H1 (cell line): Measurements from ENCODE around the gene CAPN13. TPM values are rescaled to one million over a fixed set of nuclear protein-coding genes. Genes with fewer than 3 reads are reported as not detected.

Source experiments
- CTCF ChIA-PET: fragments of 300-600 bp; sonication (Branson Sonifier 250); formaldehyde crosslinking; loops from one replicate; lab custom pipeline; 2021; ENCODE audit not compliant: partially characterized antibody; lab: Charles Lee
- POLR2A ChIA-PET: fragments of 300-600 bp; sonication (Branson Sonifier 250); formaldehyde crosslinking; loops from one replicate; lab custom pipeline; 2021; ENCODE audit warnings: inconsistent platforms; ENCODE audit not compliant: partially characterized antibody; lab: Charles Lee
- DNase-seq, 2 experiments: peaks; one replicate each; pipeline versions ENCODE4 v3.0.0 to v3.0.0-alpha.2; 2010 to 2022; ENCODE audit warnings: low spot score in 2 of 2, low read depth in 1 of 2, mixed read lengths in 1 of 2
- FAIRE-seq: peaks from 2 replicates; lab custom pipeline; 2011; peaks lifted over from hg19 to GRCh38; lab: Jason Lieb, UNC
- H2AFZ ChIP-seq: 2 replicates; pipeline ENCODE4 v1.8.1; 2012; ENCODE audit warnings: low read length, inconsistent platforms
- H2AK5ac ChIP-seq: 2 replicates; pipeline ENCODE4 v1.6.1; 2013; ENCODE audit warnings: low read depth, low read length
- H2BK120ac ChIP-seq: replicated peaks from 2 replicates; pipeline ENCODE3; 2013; ENCODE audit warnings: low read depth, low read length, inconsistent platforms
- H2BK12ac ChIP-seq: 2 replicates; pipeline ENCODE4 v1.6.1; 2013; ENCODE audit warnings: low read depth, low read length
- H2BK15ac ChIP-seq: 2 replicates; pipeline ENCODE4 v1.6.1; 2013; ENCODE audit warnings: low read length
- H2BK20ac ChIP-seq: 2 replicates; pipeline ENCODE4 v1.6.1; 2013; ENCODE audit warnings: low read length
- H2BK5ac ChIP-seq: 2 replicates; pipeline ENCODE4 v1.6.1; 2013; ENCODE audit warnings: low read depth, low read length
- H3K14ac ChIP-seq: 2 replicates; pipeline ENCODE4 v1.6.1; 2013; ENCODE audit warnings: inconsistent platforms; ENCODE audit not compliant: insufficient read length
- H3K18ac ChIP-seq: 2 replicates; pipeline ENCODE4 v1.6.1; 2013; ENCODE audit warnings: low read length; ENCODE audit errors: extremely low read depth
- H3K23ac ChIP-seq: 2 replicates; pipeline ENCODE4 v1.6.1; 2013; ENCODE audit warnings: inconsistent platforms; ENCODE audit not compliant: insufficient read length
- H3K23me2 ChIP-seq: 2 replicates; pipeline ENCODE4 v1.6.1; 2013; ENCODE audit warnings: low read depth, low read length
- H3K27ac ChIP-seq: 2 replicates; pipeline ENCODE4 v1.6.1; 2011; ENCODE audit warnings: low read depth, low read length, inconsistent platforms
- H3K27me3 ChIP-seq, 4 experiments: replicated peaks in 1 of 4; 1 replicate in 1 of 4; 2 replicates in 3 of 4; pipeline versions ENCODE4 v1.6.1 to v1.8.1; 2011 to 2013; ENCODE audit warnings: low read length in 3 of 4, mild to moderate bottlenecking in 3 of 4, inconsistent platforms in 2 of 4, mixed read lengths in 2 of 4, moderate library complexity in 1 of 4; ENCODE audit not compliant: control insufficient read depth in 3 of 4, insufficient read depth in 3 of 4; ENCODE audit errors: extremely low read depth in 1 of 4
- H3K36me3 ChIP-seq, 4 experiments: 2 replicates each; pipeline versions ENCODE4 v1.6.1 to v1.8.1; 2011 to 2013; ENCODE audit warnings: mild to moderate bottlenecking in 4 of 4, low read length in 3 of 4, moderate library complexity in 2 of 4, control low read depth in 1 of 4, inconsistent platforms in 1 of 4; ENCODE audit not compliant: insufficient read depth in 4 of 4, control insufficient read depth in 2 of 4
- H3K4ac ChIP-seq: replicated peaks from 2 replicates; pipeline ENCODE3; 2013; ENCODE audit warnings: low read length, low read depth, mixed read lengths, inconsistent platforms; ENCODE audit not compliant: insufficient read length
- H3K4me1 ChIP-seq, 4 experiments: replicated peaks in 1 of 4; 1 replicate in 1 of 4; 2 replicates in 3 of 4; pipeline versions ENCODE4 v1.6.1 to v1.8.1; 2011 to 2013; ENCODE audit warnings: low read length in 3 of 4, inconsistent platforms in 2 of 4, mixed read lengths in 1 of 4; ENCODE audit not compliant: insufficient read depth in 4 of 4, control insufficient read depth in 3 of 4
- H3K4me2 ChIP-seq, 2 experiments: 2 replicates each; pipeline versions ENCODE4 v1.6.1 to v1.8.1; 2011 to 2013; ENCODE audit warnings: low read depth in 2 of 2, low read length in 2 of 2, control low read depth in 1 of 2, inconsistent platforms in 1 of 2, mild to moderate bottlenecking in 1 of 2; ENCODE audit not compliant: insufficient read depth in 1 of 2
- H3K4me3 ChIP-seq, 4 experiments: fragments of 200-600, 300-600 bp in 1 of 4; sonication (generic), shearing (Covaris generic), sonication (Bioruptor Twin) in 1 of 4; 2 replicates each; pipeline versions ENCODE4 v1.5.1 to v1.8.1; 2011 to 2016; ENCODE audit warnings: low read length in 4 of 4, low read depth in 3 of 4, control low read depth in 2 of 4, inconsistent platforms in 2 of 4, mild to moderate bottlenecking in 2 of 4, mixed read lengths in 1 of 4, moderate library complexity in 1 of 4; ENCODE audit not compliant: insufficient read depth in 2 of 4; ENCODE audit errors: extremely low read depth in 1 of 4
- H3K56ac ChIP-seq: replicated peaks from 2 replicates; pipeline ENCODE3; 2013; ENCODE audit warnings: low read depth, mild to moderate bottlenecking, mixed read lengths, low read length, inconsistent platforms; ENCODE audit not compliant: insufficient read length
- H3K79me1 ChIP-seq: 2 replicates; pipeline ENCODE4 v1.6.1; 2013; ENCODE audit warnings: low read depth, low read length, control low read depth
- H3K79me2 ChIP-seq, 2 experiments: 2 replicates each; pipeline versions ENCODE4 v1.6.1 to v1.8.1; 2012 to 2013; ENCODE audit warnings: low read length in 2 of 2, mild to moderate bottlenecking in 2 of 2, inconsistent platforms in 1 of 2; ENCODE audit not compliant: insufficient read depth in 2 of 2, control insufficient read depth in 1 of 2
- H3K9ac ChIP-seq, 4 experiments: replicated peaks in 1 of 4; 1 replicate in 1 of 4; 2 replicates in 3 of 4; pipeline versions ENCODE4 v1.6.1 to v1.8.1; 2011 to 2013; ENCODE audit warnings: low read depth in 3 of 4, low read length in 3 of 4, control low read depth in 2 of 4, mild to moderate bottlenecking in 2 of 4, moderate library complexity in 2 of 4, inconsistent platforms in 1 of 4; ENCODE audit errors: extremely low read depth in 1 of 4
- H3K9me3 ChIP-seq, 2 experiments: 2 replicates each; pipeline versions ENCODE4 v1.6.1 to v1.8.1; 2012 to 2013; ENCODE audit warnings: mild to moderate bottlenecking in 2 of 2, moderate library complexity in 2 of 2, control low read depth in 1 of 2, inconsistent platforms in 1 of 2, low read depth in 1 of 2, low read length in 1 of 2, mixed read lengths in 1 of 2; ENCODE audit not compliant: insufficient read depth in 2 of 2
- H4K20me1 ChIP-seq, 2 experiments: replicated peaks in 1 of 2; 2 replicates each; pipeline versions ENCODE3 to v1.8.1; 2011 to 2013; ENCODE audit warnings: inconsistent platforms in 2 of 2, low read length in 2 of 2, mild to moderate bottlenecking in 1 of 2; ENCODE audit not compliant: insufficient read depth in 2 of 2, control insufficient read depth in 1 of 2
- H4K5ac ChIP-seq: 2 replicates; pipeline ENCODE4 v1.6.1; 2013; ENCODE audit warnings: low read length, low read depth, mixed read lengths, inconsistent platforms; ENCODE audit not compliant: insufficient read length
- H4K8ac ChIP-seq: 2 replicates; pipeline ENCODE4 v1.8.0; 2013; ENCODE audit warnings: mild to moderate bottlenecking, moderate library complexity, low read length, inconsistent platforms; ENCODE audit not compliant: insufficient read depth; ENCODE audit errors: extremely low read depth
- H4K91ac ChIP-seq: replicated peaks from 2 replicates; pipeline ENCODE3; 2013; ENCODE audit warnings: low read length, mixed read lengths, inconsistent platforms; ENCODE audit not compliant: insufficient read length
- CBX5 ChIP-seq: fragments of 300-800, 300-1000 bp; sonication (generic); IDR thresholded peaks from 2 replicates; pipeline ENCODE4 v1.7.1; 2016; ENCODE audit warnings: antibody characterized with exemption, low read length, low read depth
- EGR1 ChIP-seq: IDR thresholded peaks from 2 replicates; pipeline ENCODE4 v1.6.1; 2011; ENCODE audit warnings: low read depth, low read length, borderline replicate concordance
- GABPA ChIP-seq: IDR thresholded peaks from 2 replicates; pipeline ENCODE4 v1.6.1; 2011; ENCODE audit warnings: mild to moderate bottlenecking, low read length, moderate library complexity, borderline replicate concordance; ENCODE audit not compliant: insufficient read depth
- KDM5A ChIP-seq: fragments of 200-600 bp; IDR thresholded peaks from 2 replicates; pipeline ENCODE4 v1.7.1; 2012; ENCODE audit warnings: mild to moderate bottlenecking, low read length, inconsistent platforms, mixed read lengths
- MAFK ChIP-seq: IDR thresholded peaks from 2 replicates; pipeline ENCODE4 v1.6.1; 2012; ENCODE audit warnings: low read depth, mild to moderate bottlenecking, improper control_type of control experiment, low read length
- SP1 ChIP-seq: IDR thresholded peaks from 2 replicates; pipeline ENCODE4 v1.6.1; 2011; ENCODE audit warnings: low read depth, low read length
- WGBS, 2 experiments: shearing (Covaris generic) in 1 of 2; methylation state at CpG; one replicate each; pipeline versions ENCODE4 v1.1.6 to v1.1.7; 2013 to 2015; ENCODE audit warnings: low lambda C conversion rate in 2 of 2, mixed read lengths in 2 of 2, inconsistent platforms in 1 of 2, low coverage in 1 of 2, missing lambda C conversion rate in 1 of 2; ENCODE audit not compliant: insufficient replicate concordance in 2 of 2, insufficient coverage in 1 of 2, insufficient read length in 1 of 2; ENCODE audit errors: extremely low coverage in 1 of 2, missing lambda C conversion rate in 1 of 2; 5-methylcytosine and 5-hydroxymethylcytosine counted together
- polyA plus RNA-seq, 7 experiments: library from polyadenylated mRNA; depleted of rRNA in 3 of 7; stranded (reverse) in 5 of 7; unstranded in 2 of 7; fragments of >200 nt in 5 of 7; fragments of 200-250 nt in 2 of 7; gene quantifications; 1 replicate in 5 of 7; 2 replicates in 1 of 7; 4 replicates in 1 of 7; pipeline versions ENCODE4 v1.2.1 to v1.2.3, GENCODE V29; 2011 to 2013; ENCODE audit warnings: missing spikeins in 2 of 7, mixed read lengths in 2 of 7
- total RNA-seq: library from RNA; stranded (reverse); fragmentation: NEBNext Ultra II Directional; extraction: Animal tissue kit (Norgen Biotek cat#: 25700); gene quantifications from 2 replicates; pipeline ENCODE4 v1.2.1, GENCODE V29; 2021
- TF ChIP-seq, protein P1 (sequence below), 3 experiments: IDR thresholded peaks; 1 replicate in 2 of 3; 2 replicates in 1 of 3; pipeline versions ENCODE4 v1.5.1 to v1.6.1; 2011; ENCODE audit warnings: low read length in 3 of 3, mild to moderate bottlenecking in 3 of 3, inconsistent platforms in 2 of 3, low read depth in 1 of 3, moderate library complexity in 1 of 3; ENCODE audit not compliant: insufficient read depth in 1 of 3; ENCODE audit errors: control extremely low read depth in 1 of 3

The CAPN13 gene
- total and polyA plus RNA-seq, 2 of the 8 experiments (the other 6 are each of a cell fraction or from before 2014, with no cell fraction given), result 2.4 TPM

DNA sequence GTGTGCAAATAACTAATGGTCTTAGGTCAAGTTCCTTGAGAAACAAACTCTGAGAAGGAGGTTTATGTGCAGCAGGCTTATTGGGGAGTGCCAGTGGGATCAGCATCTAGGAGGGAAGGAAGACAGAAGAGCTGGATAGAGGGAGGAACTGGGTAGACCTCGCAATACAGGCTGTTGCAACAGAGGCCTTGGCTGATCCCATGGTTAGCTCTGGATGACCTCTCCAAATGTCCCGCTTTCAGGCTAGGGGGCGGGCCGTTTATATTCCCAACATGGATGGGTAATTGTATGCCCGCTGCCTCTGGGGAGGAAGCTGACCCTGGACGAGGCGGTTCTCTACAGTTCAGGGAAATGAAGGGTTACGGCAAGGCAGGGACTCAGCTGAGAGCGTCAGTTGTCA is 14.7 kb upstream of the CAPN13 start:
- Histone ChIP-seq H3K27ac (no peak overlapping the region), H3K4ac (no peak overlapping the region), H2BK5ac (no peak overlapping the region), H2AFZ (no peak overlapping the region), H3K9ac (no peak overlapping the region), H4K91ac (no peak overlapping the region), H4K20me1 (no peaks in the 10 kb centered on the region), H3K27me3 (no peaks in the 10 kb centered on the region; a peak in 1 of 7 replicates), H3K79me1 (no peaks in the 10 kb centered on the region), H3K23ac (no peak overlapping the region), H3K79me2 (no peaks in the 10 kb centered on the region), H3K9me3 (0 out of 4 replicates have a peak, but pooled peaks cover 0 to 3% of the 10 kb centered on the region in 2 experiments), H3K56ac (no peak overlapping the region), H3K4me1 (peaks cover 0 to 4% (median 0%) of the 10 kb centered on the region in 4 experiments; a peak in 3 of 7 replicates), H2BK12ac (no peak overlapping the region), H3K14ac (no peak overlapping the region), H3K4me2 (no peak overlapping the region), H3K18ac (no peak overlapping the region), H4K8ac (no peak overlapping the region), H3K23me2 (no peaks in the 10 kb centered on the region), H3K4me3 (no peak overlapping the region), H2BK15ac (no peak overlapping the region), H2BK20ac (no peak overlapping the region), H3K36me3 (no peaks in the 10 kb centered on the region), H2BK120ac (no peak overlapping the region), H2AK5ac (no peak overlapping the region), H4K5ac (no peak overlapping the region)
- POLR2A ChIA-PET, result no interaction called here
- FAIRE-seq, result no peak
- 94% methylated on average over 8 of the region's 9 CpGs; no CpG with 5 or more reads in 1 of the 2 experiments for WGBS, 2 experiments
- CTCF ChIA-PET, result interaction anchor here (1.0 to 2.0 kb wide), 2 partner anchors 111 to 511 kb away, joined by 3 to 7 read pairs; no protein-coding TSS in a partner anchor
- DNase-seq, result no peak
- TF ChIP-seq GABPA (no peak), CBX5 (no peak), MAFK (no peak), EGR1 (no peak), SP1 (no peak), KDM5A (no peak)
- TF ChIP-seq, protein P1, sequence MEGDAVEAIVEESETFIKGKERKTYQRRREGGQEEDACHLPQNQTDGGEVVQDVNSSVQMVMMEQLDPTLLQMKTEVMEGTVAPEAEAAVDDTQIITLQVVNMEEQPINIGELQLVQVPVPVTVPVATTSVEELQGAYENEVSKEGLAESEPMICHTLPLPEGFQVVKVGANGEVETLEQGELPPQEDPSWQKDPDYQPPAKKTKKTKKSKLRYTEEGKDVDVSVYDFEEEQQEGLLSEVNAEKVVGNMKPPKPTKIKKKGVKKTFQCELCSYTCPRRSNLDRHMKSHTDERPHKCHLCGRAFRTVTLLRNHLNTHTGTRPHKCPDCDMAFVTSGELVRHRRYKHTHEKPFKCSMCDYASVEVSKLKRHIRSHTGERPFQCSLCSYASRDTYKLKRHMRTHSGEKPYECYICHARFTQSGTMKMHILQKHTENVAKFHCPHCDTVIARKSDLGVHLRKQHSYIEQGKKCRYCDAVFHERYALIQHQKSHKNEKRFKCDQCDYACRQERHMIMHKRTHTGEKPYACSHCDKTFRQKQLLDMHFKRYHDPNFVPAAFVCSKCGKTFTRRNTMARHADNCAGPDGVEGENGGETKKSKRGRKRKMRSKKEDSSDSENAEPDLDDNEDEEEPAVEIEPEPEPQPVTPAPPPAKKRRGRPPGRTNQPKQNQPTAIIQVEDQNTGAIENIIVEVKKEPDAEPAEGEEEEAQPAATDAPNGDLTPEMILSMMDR (IDR thresholded peaks at IDR 0.05; ENCODE audit: control extremely low read depth in 1 of 3, insufficient read depth in 1 of 3, low read depth in 1 of 3, low read length in 3 of 3), result no peak
